ELR (cell line): Measurements from ENCODE around the gene NKAIN2.

ENCODE experiments used
- DNase-seq: peaks from one replicate; pipeline ENCODE4 v3.0.0-alpha.2; 2015; ENCODE audit warnings: low read depth

NKAIN2 gene

DNA sequence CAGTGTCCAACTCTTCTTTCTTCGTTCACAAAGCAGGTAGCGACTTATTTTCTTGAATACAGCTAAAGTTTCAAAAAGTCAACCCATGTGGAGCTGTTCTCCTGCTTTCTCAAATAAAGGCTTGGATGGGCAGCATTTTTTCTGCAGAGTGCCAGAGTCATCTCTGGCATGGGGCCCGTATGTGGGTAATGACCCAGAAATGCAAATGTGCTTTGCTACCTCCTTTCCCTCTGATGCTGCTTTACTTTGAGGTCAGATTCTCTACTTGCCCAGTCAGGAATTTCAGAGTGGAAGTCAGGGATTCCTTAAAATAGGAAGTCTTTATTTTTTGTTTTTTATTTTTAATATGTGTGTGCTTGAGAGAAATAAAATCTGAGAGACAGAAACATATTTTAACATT lies 4.9 kb downstream of the NKAIN2 start:
- DNase-seq = no peak

- DNase-seq = no peak
These were observed 6.5 kb downstream of the NKAIN2 start for GRCh38 chr6:123810214-123810613.

DNA sequence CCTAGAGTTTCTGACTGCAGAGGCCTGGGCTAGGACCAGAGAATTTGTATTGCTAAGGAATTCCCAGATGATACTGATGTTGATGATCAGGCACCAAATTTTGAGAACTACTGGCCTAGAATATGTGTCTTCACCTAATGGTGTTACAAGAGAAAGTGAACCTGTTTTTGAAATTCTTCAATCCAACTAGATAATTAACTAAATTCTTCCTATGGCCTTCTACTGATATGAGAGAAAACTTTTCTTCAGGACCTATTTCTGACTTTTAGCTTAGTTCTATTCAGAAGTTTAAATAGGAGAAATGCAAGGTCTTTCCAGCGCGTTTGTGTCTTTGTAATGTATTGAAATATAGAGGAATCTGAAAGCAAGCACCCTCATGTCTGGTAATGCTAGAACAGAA lies 7.3 kb downstream of the NKAIN2 start:
- DNase-seq = no peak

GRCh38 chr6:123811378-123811777 lies 7.7 kb downstream of the NKAIN2 start:
- DNase-seq = no peak

GRCh38 chr6:123812621-123813020 lies 9.0 kb downstream of the NKAIN2 start:
- DNase-seq = no peak

- DNase-seq = no peak
These were observed 17.4 kb downstream of the NKAIN2 start for GRCh38 chr6:123821112-123821511.

DNA sequence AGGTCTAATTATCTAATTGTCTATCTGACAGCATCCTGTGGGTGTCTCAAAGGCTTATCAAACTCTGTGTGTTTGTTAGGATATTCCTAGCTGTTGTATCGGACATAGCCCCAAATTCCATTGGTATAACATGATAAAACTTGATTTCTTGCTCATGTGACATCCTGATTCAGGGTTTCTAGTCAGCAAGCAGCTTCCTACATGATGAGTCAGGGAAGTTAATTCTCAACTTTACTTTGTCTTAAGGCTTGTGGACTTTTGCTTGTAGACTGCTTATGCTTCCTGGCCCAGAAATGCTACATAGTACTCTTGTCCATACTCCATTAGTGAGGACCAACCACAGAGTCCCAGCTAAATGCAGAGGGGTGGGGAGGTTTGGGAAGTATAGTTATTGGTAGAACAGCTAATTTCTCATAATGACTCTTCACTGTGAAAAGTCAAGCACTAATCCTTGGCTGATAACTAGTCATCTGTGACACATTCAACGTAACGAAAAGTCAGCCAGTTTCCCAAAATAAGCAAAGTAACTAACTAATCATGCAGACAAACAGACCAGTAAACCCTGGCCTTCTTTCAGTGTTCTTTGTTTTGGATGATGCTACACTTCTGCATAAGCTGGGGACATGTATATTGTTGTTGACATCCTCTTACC lies 25.8 kb downstream of the NKAIN2 start:
- DNase-seq = peak; percentile 13

DNA sequence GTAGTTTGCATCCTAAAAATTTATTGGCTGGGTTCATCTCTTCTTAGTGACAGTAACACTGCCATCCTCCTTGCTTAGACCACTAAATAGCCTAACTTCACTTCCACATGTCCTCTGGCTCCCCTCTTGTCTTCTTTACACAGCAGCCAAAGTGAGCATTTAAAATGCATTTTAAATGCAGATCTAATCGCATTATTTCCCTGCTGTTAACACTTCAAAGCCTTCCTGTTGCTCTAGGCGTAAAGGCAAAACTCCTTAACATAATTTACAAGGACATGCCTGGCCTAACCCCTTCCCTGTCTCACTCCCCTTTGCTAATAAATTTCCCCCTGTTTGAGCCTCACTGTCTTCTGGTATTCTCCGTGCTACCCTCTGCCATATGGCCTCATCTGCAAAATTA lies 26.5 kb downstream of the NKAIN2 start:
- no peak for DNase-seq

DNA sequence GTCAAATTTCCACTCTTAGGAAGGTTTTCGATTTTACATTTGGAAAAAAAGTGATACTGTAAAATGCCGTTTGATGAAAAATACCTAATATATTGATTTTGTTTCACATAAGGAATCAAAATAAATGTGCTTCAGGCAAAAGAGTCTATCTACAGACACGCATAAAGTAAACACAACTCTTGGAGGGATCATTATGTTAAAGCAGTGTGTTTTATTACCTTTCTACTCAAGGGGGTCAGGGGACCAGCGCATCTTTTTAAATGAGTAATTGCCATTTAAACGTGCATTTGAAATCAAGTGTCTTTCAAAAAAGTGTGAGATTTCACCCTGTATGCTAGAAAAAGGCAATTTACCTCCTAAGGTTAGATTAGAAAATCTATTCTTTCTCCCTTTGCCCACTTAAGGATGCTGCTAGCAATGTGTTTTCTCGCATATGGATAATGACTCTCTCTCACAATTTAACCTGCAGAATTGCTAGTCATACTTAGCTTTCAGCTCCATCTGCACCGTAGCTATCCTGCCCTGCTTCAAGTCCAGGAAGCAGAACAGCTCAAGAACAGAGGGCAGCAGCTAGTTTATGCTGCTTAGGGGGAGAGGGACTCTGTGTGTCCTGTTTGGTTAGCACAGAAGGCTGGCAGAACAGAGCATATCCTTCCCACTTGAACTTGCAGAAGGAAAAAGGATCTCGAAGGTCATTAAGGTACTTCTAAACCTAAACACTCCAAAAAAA lies 35.0 kb downstream of the NKAIN2 start:
- DNase-seq = no peak

- DNase-seq = no peak
These were observed 37.6 kb downstream of the NKAIN2 start for GRCh38 chr6:123841067-123841896.

DNA sequence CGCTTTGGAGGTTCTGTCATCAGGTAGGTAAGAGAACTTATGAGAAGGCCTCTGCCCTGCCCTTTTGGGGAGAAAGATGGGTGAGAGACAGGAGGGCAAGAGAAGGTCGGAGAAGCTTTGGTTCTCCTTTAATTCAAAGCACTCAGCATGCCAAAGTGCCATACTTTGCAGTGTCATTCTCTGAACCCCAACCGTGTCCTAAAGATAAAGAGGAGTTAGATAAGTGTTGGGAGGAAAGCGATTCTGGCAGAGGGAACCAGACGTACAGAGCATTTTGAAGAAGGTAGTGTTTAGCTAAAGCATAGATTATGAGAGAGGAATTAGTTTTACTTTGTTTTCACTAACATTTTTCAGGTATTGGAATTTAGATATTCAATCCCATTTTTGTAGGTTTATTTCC lies 40.3 kb downstream of the NKAIN2 start:
- DNase-seq = no peak

DNA sequence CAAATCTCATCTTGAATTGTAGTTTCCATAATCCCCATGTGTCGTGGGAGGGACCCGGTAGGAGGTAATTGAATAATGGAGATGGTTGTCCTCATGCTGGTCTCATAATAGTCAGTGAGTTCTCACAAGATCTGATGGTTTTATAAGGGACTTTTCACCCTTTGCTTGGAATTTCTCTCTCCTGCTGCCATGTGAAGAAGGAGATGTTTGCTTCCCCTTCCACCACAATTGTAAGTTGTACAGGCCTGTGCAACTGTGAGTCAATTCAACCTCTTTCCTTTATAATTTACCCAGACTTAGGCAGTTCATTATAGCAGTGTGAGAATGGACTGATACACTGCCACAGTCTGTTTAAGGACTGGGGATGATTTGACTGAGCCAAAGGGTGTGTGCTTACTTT lies 44.7 kb downstream of the NKAIN2 start:
- DNase-seq = no peak

GRCh38 chr6:123849406-123849805 lies 45.7 kb downstream of the NKAIN2 start:
- DNase-seq = no peak

DNA sequence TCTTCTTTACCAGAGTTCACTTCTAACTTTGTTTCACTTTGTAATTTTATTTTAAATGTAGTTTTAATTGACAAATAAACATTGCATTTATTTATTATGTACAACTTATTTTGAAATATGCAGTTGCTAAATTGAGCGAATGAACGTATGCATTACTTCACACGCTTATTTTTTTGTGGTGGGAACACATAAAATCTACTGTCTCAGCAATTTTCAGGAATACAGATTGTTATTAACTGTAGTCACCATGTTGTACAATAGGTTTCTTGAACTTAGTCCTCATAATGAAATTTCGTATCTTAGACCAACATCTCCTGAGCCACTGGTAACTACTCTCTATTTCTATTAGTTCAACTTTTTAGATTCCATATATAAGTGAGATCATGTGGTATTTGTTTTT lies 46.9 kb downstream of the NKAIN2 start:
- no peak for DNase-seq

DNA sequence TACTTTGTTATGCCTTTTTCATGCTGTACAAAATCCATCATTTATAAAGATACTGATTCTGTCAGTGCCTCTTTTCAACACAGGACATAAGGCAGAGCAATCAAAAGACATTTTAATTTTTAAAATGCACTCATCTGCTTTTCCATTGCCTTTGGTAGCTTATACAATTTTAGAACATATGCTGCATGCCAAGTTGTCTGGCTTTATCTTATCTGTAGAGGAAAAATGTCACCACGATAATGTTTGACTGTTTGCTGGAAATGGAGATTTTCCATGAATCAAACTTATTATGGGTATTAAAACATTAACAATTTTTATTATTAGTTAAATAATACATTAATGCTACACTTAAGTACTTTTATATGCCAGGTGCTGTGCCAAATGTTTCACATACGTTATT lies 50.5 kb downstream of the NKAIN2 start:
- DNase-seq = no peak

DNA sequence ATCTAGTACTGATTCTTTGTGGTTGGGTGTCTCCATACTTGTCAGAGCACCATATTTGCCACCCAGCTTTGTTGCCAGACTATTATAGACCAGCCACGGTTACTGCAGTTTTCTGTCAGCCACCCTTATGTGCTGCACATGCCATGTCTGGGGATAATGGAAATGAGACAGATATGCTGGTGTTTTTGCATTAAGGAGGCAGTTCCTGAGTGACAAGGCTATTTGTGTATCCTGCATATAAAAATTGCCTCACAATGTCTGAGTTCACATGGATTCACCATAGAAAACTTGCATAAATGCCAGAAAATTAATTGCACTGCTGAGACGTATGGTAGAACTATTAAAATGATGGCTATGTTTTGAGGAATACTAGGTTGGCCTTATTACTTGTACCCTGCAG lies 51.8 kb downstream of the NKAIN2 start:
- no peak for DNase-seq

GRCh38 chr6:123859291-123859690 lies 55.6 kb downstream of the NKAIN2 start:
- DNase-seq = no peak

DNA sequence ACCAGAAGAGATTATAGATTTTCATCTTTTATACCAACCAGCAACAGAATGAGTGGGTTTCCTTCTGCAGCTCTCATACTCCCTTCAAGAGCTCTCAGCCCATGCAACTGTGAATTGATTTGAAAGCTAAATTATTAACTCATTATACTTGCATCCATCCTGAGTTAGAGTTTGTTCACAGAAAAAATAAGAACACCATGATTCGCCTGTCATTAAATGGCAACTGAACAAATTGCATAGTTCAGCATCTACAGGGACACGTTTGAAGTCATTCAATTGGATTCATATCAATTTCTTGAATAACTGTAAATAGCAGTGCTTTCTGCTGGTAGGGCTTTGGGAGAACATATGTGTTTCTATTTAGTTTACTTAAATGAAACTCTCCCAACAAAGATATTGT lies 65.7 kb downstream of the NKAIN2 start:
- no peak for DNase-seq

GRCh38 chr6:123873974-123874373 lies 70.3 kb downstream of the NKAIN2 start:
- DNase-seq = no peak

DNA sequence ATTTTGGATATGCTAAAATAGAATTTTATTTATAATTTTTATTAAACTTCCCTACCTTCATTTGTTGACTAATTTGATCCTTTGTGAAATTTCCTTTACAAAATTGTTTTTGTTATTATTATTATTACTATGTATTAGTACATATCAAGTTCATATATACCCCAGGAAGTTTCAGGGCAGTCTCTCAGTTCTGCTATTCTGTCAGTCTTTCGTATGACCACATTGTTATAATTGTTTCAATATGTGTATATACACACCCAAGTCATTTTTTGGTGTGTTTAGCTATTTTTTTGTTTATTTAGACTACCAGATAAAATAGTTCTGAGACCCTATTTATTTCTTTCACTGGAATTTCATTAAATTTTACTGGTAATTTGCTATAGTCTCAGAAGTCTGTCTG lies 72.1 kb downstream of the NKAIN2 start:
- DNase-seq = no peak

GRCh38 chr6:123879749-123880148 lies 76.1 kb downstream of the NKAIN2 start:
- no peak for DNase-seq

DNA sequence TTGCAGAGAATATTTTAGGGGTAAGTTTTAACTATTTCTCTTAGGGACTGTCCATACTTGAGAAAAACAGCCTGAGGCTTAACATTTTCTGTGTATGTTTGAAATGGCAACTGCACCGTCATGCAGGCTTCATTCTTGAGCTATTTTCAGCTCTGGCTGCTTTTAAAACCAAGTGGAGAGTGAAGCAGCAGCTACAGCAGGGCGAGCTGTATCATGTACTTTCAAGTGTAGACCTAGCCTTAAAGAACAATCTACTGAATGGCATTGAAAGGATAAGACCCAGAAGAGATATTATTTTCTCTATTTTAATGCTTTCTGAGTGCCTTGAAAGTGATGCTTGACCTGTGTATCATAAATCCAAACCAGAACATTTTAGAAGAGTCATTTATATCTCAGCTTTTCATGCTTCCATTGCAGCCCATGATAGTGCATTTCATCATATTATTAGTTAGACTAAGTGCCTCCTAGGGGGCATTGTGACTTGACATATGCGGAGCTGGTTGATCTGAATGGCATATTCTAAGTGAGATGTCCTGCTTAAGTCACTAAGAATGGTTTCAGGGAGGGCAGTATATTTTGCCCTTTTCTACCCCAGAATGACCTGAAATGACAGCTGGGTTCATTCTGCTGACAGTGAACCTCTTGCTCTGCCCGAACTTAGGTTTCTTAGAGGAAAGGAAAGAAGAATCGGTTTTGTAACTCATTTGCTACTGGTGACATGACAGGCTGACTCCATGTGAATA lies 85.3 kb downstream of the NKAIN2 start:
- DNase-seq = no peak
